HUES6 (cell line): ENCODE measurements around the gene NRIP2.

ENCODE experiments used
- H3K27ac ChIP-seq: 2 replicates; pipeline ENCODE4 v1.7.0; 2013; ENCODE audit warnings: low read depth, mild to moderate bottlenecking, low read length, inconsistent platforms
- H3K27me3 ChIP-seq: 2 replicates; pipeline ENCODE4 v1.6.1; 2013; ENCODE audit warnings: low read length; ENCODE audit not compliant: control insufficient read depth, insufficient read depth
- H3K36me3 ChIP-seq: 2 replicates; pipeline ENCODE4 v1.6.1; 2013; ENCODE audit warnings: low read length; ENCODE audit not compliant: control insufficient read depth, insufficient read depth
- H3K4me1 ChIP-seq: 2 replicates; pipeline ENCODE4 v1.6.1; 2013; ENCODE audit warnings: low read length; ENCODE audit not compliant: control insufficient read depth, insufficient read depth
- H3K4me3 ChIP-seq: 2 replicates; pipeline ENCODE4 v1.5.1; 2013; ENCODE audit warnings: low read depth, low read length
- H3K9ac ChIP-seq: one replicate; pipeline ENCODE4 v1.6.1; 2013; ENCODE audit warnings: mild to moderate bottlenecking, low read length
- H3K9me3 ChIP-seq: 2 replicates; pipeline ENCODE4 v1.6.1; 2013; ENCODE audit warnings: low read depth, low read length; ENCODE audit not compliant: control insufficient read depth, insufficient read depth

The NRIP2 gene

DNA sequence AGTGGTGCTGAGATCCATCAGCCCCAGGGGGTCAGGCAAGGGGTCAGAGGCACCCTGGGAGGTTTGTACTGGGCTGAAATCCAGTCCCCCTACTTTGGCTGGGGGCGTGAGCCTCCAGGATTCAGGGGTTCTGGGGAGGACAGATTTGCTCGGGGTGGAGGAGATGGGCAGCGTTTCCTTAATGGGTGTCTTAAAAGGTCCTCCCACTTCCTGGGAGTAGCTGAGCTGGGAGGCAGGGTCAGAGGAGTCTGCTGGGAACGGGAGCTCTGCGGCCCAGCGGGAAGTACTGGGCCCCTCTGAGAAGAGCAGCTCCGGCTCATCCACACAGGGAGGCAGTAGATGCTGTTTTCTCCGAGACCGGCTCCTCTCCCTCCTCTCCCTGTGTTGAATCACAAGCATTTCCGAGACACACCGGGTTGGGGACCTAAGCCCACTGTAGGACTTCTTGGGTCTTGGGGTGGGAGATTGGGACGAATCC, 24.1 kb upstream of the NRIP2 start:
- Histone ChIP-seq H3K27ac (no peak overlapping the region), H3K36me3 (peaks cover 60% of the 10 kb centered on the region), H3K4me1 (no peaks in the 10 kb centered on the region)

DNA sequence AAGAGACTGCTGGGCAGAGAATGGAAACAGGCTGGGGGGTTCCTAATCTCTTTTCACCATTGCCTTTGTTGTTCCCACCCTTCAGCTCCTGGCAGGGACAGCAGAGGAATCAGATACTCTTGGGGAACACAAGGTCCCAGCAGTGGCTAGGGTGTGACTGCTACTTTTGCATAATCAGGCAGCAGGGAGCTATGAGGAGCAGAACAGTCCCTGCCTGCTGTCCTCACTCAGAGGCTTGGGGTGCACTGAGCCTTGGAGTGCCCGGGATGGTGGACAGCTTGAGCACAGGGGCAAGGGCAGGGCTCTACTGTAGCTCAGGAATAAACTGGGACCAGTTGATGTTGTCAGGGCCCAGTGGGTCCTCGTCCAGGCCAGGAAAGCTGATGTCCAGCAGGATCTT, 23.5 kb upstream of the NRIP2 start:
- Histone ChIP-seq H3K9ac (no peak overlapping the region), H3K4me1 (no peaks in the 10 kb centered on the region), H3K4me3 (no peak overlapping the region), H3K27me3 (no peaks in the 10 kb centered on the region), H3K27ac (no peak overlapping the region), H3K36me3 (peaks cover 54% of the 10 kb centered on the region), H3K9me3 (no peaks in the 10 kb centered on the region)

More for the DNA sequence above, 24.1 kb upstream of the NRIP2 start:
- Histone ChIP-seq H3K9me3 (no peaks in the 10 kb centered on the region), H3K9ac (no peak overlapping the region), H3K27me3 (no peaks in the 10 kb centered on the region), H3K4me3 (no peak overlapping the region)

DNA sequence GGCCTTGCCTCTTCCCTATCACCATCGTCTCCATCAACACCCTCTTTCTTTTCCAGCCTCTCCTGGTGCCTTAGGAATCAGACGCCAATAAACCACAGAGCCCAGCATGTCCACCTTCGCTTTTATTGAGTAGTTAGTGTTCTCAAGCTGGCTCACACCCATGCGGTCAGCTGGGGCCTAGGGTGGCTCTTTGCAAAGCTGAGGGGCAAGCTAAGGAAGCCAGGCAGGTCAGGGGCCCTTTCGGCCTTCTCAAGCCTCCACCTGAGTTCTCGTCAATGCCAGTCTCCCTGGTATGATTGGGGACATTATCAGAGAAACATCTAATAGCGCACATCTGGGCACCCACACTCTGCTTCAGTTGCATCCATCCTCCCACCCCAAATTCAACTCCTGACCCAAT, 22.7 kb upstream of the NRIP2 start:
- H3K4me1 ChIP-seq, result no peaks in the 10 kb centered on the region
- H3K27me3 ChIP-seq, result no peaks in the 10 kb centered on the region
- peaks cover 47% of the 10 kb centered on the region for H3K36me3 ChIP-seq
- no peaks in the 10 kb centered on the region for H3K9me3 ChIP-seq
- H3K4me3 ChIP-seq, result no peak overlapping the region
- no peak overlapping the region for H3K9ac ChIP-seq
- H3K27ac ChIP-seq, result no peak overlapping the region

DNA sequence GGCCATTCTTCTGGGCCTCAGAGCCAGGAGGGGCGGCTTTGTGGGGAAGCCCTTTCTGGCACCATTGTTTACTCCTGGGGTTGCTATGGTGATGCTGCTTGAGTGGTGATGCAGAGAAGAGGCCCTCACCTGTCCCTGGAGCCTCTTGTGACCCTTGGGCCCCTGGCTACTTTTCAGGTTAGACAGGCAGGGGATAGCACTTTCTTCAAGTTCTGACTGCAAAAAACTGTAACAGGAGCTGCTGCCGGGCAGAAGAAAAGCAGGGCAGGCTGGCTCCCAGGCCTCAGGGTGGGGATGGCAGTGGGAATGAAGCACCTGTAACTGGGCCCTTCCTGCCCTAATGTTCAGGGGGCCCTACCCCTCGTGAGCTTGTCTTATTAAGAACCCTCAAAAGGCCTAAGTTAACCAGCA, 22.2 kb upstream of the NRIP2 start, which contains the start of gene TEX52:
TEX52 (minus strand) TSS at position 19 of the 411 bp plus-strand sequence; CDS start at position 6, 13 bp downstream.
- H3K4me1 ChIP-seq, result no peaks in the 10 kb centered on the region
- no peak within 1 kb of the TSS for H3K27ac ChIP-seq
- no peaks in the 10 kb centered on the region for H3K27me3 ChIP-seq
- no peak within 1 kb of the TSS for H3K4me3 ChIP-seq
- H3K9me3 ChIP-seq, result no peaks in the 10 kb centered on the region
- no peak within 1 kb of the TSS for H3K9ac ChIP-seq
- peaks cover 42% of the 10 kb centered on the region for H3K36me3 ChIP-seq

DNA sequence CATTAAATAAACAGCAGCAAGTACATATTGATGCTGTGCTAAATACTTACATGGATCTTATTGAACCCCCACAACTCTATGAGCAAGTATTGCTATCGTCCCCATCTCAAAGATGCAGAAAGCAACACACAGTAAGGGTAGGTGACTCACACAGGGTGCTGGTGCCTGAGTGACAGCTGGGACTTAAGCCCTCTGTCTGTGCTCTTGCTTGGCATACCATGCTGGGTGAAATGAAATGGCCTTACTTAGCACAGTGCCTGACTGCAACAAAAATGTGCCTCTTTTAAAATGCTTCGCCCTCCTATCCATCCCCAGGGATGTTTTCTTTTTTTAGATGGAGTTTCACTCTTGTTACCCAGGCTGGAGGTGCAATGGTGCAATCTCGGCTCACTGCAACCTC, 21.2 kb upstream of the NRIP2 start:
- H3K4me3 ChIP-seq, result no peak overlapping the region
- H3K27me3 ChIP-seq, result no peaks in the 10 kb centered on the region
- no peaks in the 10 kb centered on the region for H3K9me3 ChIP-seq
- no peak overlapping the region for H3K9ac ChIP-seq
- no peaks in the 10 kb centered on the region for H3K4me1 ChIP-seq
- H3K36me3 ChIP-seq, result peaks cover 33% of the 10 kb centered on the region
- H3K27ac ChIP-seq, result no peak overlapping the region

DNA sequence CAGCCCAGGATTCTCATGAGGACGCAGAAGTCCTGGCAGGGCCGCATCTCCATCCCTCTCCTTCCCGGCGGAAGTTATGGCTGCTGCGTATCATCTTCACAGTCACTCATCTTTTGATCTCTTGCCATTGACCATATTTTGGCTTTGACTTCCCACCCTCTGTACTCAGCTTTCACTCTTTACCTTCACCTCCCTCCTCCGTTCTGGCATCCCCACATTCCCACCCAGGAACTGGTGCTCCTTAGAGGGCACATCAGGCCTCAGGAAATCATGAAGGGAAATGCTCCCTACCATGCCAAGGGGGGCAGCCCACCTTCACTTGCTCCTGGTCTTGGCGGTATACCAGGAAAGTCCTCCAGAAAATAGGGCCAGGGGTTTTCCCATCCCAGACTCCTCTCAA, 20.7 kb upstream of the NRIP2 start:
- H3K36me3 ChIP-seq, result peaks cover 32% of the 10 kb centered on the region
- no peaks in the 10 kb centered on the region for H3K4me1 ChIP-seq

DNA sequence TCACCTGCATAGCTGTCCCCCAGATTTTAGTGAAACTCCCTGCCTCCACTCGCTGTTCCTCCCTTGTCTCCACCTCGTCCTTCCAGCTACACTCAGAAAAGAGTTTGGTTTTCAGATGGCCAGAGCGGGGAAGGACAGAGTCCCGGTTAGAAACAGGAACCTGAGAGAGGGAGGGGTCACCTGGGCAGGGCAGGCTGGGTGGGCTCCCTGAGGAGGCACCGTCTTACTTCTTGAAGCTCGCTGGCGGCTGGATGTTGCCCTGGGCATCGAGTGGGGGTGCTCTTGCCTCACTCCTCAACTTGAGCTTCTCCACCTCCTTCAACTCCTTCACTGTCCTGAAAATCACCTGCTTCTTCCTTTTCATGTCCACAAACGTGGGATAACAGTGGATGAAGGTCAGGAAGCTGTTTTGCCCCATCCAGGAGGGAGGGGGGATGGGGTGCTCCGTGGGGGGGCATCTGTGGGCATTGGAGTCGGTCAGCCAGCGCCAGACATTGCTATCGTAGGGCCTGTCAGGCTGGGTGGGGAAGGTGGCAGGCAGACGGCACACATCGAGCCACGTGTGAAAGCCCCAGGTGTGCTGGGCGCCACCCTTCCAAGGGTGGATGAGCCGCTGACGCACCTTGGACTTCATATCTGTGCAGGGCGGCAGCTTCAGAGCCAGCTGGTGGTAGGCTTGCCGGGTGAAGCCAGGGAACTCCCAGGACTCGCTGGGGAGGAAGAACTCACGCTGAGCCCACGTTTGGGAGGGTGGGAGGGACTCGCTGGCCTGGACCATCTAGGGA, 20.0 kb upstream of the NRIP2 start:
- Histone ChIP-seq H3K9ac (no peak overlapping the region), H3K27ac (no peak overlapping the region), H3K4me1 (no peaks in the 10 kb centered on the region), H3K4me3 (no peak overlapping the region), H3K27me3 (no peaks in the 10 kb centered on the region), H3K36me3 (peaks cover 27% of the 10 kb centered on the region), H3K9me3 (no peaks in the 10 kb centered on the region)

More for the DNA sequence above, 20.7 kb upstream of the NRIP2 start:
- Histone ChIP-seq H3K27me3 (no peaks in the 10 kb centered on the region), H3K4me3 (no peak overlapping the region), H3K27ac (no peak overlapping the region), H3K9me3 (no peaks in the 10 kb centered on the region), H3K9ac (no peak overlapping the region)

DNA sequence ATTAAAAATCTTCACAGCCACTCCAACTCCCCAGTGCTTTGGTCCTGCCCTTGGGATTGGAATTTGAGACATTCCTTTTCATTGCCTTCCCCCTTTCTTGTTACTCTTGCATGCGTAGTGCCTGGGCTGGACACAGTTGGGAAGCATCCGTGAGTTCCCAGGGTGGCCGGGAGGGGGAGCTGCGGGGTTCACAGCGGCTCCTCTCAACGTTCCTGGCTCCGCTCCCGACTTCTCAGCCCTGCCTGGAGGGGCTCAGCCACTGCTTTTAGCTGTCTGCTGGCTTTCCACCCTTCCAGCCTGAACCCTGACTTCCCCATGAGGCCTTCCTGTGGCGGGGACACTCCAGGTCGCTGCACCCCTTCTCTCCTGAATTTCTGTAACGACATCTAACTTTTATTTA, 18.8 kb upstream of the NRIP2 start:
- Histone ChIP-seq H3K4me3 (no peak overlapping the region), H3K9ac (no peak overlapping the region), H3K4me1 (no peaks in the 10 kb centered on the region), H3K9me3 (no peaks in the 10 kb centered on the region), H3K27ac (no peak overlapping the region), H3K36me3 (peaks cover 15% of the 10 kb centered on the region), H3K27me3 (no peaks in the 10 kb centered on the region)

DNA sequence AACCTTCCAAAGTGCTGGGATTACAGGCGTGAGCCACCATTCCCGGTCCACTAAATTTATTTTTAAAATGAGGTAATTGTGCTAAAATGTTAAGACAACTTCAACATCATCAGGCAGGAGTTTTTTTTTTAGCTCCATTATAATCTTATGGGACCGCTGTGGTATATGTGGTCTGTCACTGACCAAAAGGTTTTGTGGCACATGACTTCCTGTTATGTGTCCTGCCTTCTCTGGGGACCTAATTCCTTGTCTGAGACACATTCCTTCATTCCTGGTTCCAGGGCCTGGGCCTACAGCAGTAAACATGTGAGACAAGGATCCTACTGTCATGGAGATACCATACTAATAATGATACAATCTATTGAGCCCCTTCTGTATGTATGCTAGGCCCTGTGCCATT, 17.1 kb upstream of the NRIP2 start:
- Histone ChIP-seq H3K27me3 (no peaks in the 10 kb centered on the region), H3K4me3 (no peak overlapping the region), H3K4me1 (no peaks in the 10 kb centered on the region), H3K27ac (no peak overlapping the region), H3K9ac (no peak overlapping the region), H3K36me3 (no peaks in the 10 kb centered on the region), H3K9me3 (no peaks in the 10 kb centered on the region)

DNA sequence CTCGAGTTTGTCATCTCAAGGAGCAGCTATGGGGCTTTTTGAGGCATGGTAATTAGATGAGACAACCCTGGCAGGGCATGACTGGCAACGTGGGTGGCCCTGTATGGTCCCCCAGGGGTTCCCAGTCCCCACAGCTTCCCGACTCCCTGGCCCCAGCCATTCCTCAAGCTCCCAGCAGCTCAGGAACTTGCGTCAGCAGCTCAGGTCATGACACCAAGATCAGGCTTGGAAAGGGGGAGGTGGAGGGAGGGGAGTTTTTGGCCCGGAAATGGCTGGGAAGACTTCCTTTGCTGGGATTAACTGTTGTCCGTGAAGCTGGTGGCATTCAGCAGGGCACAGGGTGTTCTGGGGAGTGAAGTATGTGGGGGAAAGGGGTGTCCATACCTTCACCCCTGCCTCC, 10.4 kb upstream of the NRIP2 start:
- no peaks in the 10 kb centered on the region for H3K27me3 ChIP-seq
- H3K36me3 ChIP-seq, result no peaks in the 10 kb centered on the region
- H3K9me3 ChIP-seq, result no peaks in the 10 kb centered on the region
- no peak overlapping the region for H3K4me3 ChIP-seq
- H3K27ac ChIP-seq, result no peak overlapping the region
- H3K9ac ChIP-seq, result no peak overlapping the region
- peaks cover 16% of the 10 kb centered on the region for H3K4me1 ChIP-seq

DNA sequence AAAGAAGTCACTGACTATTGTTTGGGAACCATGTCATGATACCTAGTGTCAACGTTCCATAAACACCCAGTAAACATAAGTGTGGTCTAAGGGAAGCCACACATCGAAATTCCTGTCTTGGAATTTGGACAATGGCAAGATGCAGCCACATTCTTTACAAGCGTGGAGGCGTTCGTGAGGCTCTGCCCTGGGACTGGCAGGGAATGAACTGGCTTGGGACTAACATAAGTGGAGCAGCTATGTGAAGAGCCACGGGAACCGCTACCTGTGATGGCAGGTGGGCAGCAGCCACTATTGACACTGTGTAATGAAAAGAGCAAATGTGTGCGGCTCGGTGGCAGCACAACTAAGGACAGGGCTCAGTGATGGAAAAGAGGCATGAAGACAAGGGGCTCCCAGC, 10.0 kb upstream of the NRIP2 start:
- Histone ChIP-seq H3K27ac (no peak overlapping the region), H3K27me3 (no peaks in the 10 kb centered on the region), H3K9ac (no peak overlapping the region), H3K4me1 (peaks cover 16% of the 10 kb centered on the region), H3K36me3 (no peaks in the 10 kb centered on the region), H3K4me3 (no peak overlapping the region), H3K9me3 (no peaks in the 10 kb centered on the region)
